Loucy (cell line): ENCODE results near the gene KDSR.

Experiments used
- H2AFZ ChIP-seq: fragments of 200-600 bp; sonication (generic); 2 replicates; pipeline ENCODE4 v1.6.0; 2016; ENCODE audit warnings: antibody characterized with exemption, mild to moderate bottlenecking, low read length, moderate library complexity
- H3F3A ChIP-seq: fragments of 200-600 bp; 2 replicates; pipeline ENCODE4 v1.6.0; 2016; ENCODE audit warnings: antibody characterized with exemption, low read depth, mild to moderate bottlenecking
- H3K27me3 ChIP-seq: fragments of 200-600 bp; sonication (generic); 2 replicates; pipeline ENCODE4 v1.6.1; 2014; ENCODE audit warnings: low read length, mild to moderate bottlenecking; ENCODE audit not compliant: insufficient read depth, poor library complexity, severe bottlenecking
- H3K36me3 ChIP-seq: fragments of 200-600 bp; sonication (generic); 2 replicates; pipeline ENCODE4 v1.6.1; 2016; ENCODE audit warnings: low read length; ENCODE audit not compliant: insufficient read depth
- H3K4me1 ChIP-seq: fragments of 200-600 bp; sonication (generic); 2 replicates; pipeline ENCODE4 v1.5.1; 2014; ENCODE audit warnings: low read length, mild to moderate bottlenecking; ENCODE audit not compliant: insufficient read depth, poor library complexity, severe bottlenecking
- H3K4me2 ChIP-seq: fragments of 200-600 bp; sonication (generic); 2 replicates; pipeline ENCODE4 v1.6.0; 2014; ENCODE audit warnings: antibody characterized with exemption, low read length, low read depth, mild to moderate bottlenecking; ENCODE audit not compliant: poor library complexity, severe bottlenecking
- H3K4me3 ChIP-seq: fragments of 200-600 bp; sonication (generic); 2 replicates; pipeline ENCODE4 v1.5.1; 2014; ENCODE audit warnings: low read length, mild to moderate bottlenecking, mixed read lengths; ENCODE audit not compliant: poor library complexity, severe bottlenecking
- H3K79me2 ChIP-seq: fragments of 200-600 bp; sonication (generic); 2 replicates; pipeline ENCODE4 v1.6.1; 2014; ENCODE audit warnings: low read length; ENCODE audit not compliant: insufficient read depth
- H3K9ac ChIP-seq: fragments of 200-600 bp; sonication (generic); 2 replicates; pipeline ENCODE4 v1.6.0; 2014; ENCODE audit warnings: mild to moderate bottlenecking, low read depth, low read length, moderate library complexity; ENCODE audit not compliant: poor library complexity, severe bottlenecking
- H3K9me2 ChIP-seq: fragments of 200-600 bp; sonication (generic); replicated peaks from 2 replicates; pipeline ENCODE4 v1.6.1; 2016; ENCODE audit warnings: low read depth, low read length, mixed read lengths
- H3K9me3 ChIP-seq: fragments of 200-600 bp; sonication (generic); 2 replicates; pipeline ENCODE4 v1.6.1; 2014; ENCODE audit warnings: mild to moderate bottlenecking, antibody characterized with exemption, low read length, low read depth; ENCODE audit not compliant: insufficient read depth
- H4K20me1 ChIP-seq: fragments of 200-600 bp; sonication (generic); 2 replicates; pipeline ENCODE4 v1.6.0; 2014; ENCODE audit warnings: antibody characterized with exemption, low read length, mild to moderate bottlenecking; ENCODE audit not compliant: insufficient read depth, poor library complexity, severe bottlenecking
- CTCF ChIP-seq: fragments of 200-600 bp; sonication (generic); conservative IDR thresholded peaks from 2 replicates; pipeline ENCODE4 v1.5.1; 2014; ENCODE audit warnings: mild to moderate bottlenecking, antibody characterized with exemption, low read length
- EZH2phosphoT487 ChIP-seq: fragments of 200-600 bp; IDR thresholded peaks from 2 replicates; pipeline ENCODE4 v1.6.1; 2018; ENCODE audit warnings: antibody characterized with exemption, mild to moderate bottlenecking, moderate library complexity, borderline replicate concordance

The KDSR gene

GRCh38 chr18:63348508-63349136, 18.4 kb downstream of the KDSR start:
- no peaks in the 10 kb centered on the region for H4K20me1 ChIP-seq
- no peaks in the 10 kb centered on the region for H3K27me3 ChIP-seq
- H3K4me3 ChIP-seq = no peak overlapping the region
- no peaks in the 10 kb centered on the region for H3K9me3 ChIP-seq
- H3K9ac ChIP-seq = no peak overlapping the region
- H3K4me1 ChIP-seq = no peaks in the 10 kb centered on the region
- no peaks in the 10 kb centered on the region for H3K79me2 ChIP-seq
- no peaks in the 10 kb centered on the region for H3F3A ChIP-seq
- no peak overlapping the region for H2AFZ ChIP-seq
- H3K36me3 ChIP-seq = peaks cover 31% of the 10 kb centered on the region; the same call in 1 of the 2 replicates
- TF ChIP-seq EZH2phosphoT487 = no peak
- TF ChIP-seq CTCF = no peak
- no peaks in the 10 kb centered on the region for H3K9me2 ChIP-seq
- H3K4me2 ChIP-seq = no peak overlapping the region

GRCh38 chr18:63346480-63347183, 20.4 kb downstream of the KDSR start:
- H3K4me1 ChIP-seq = no peaks in the 10 kb centered on the region
- H3F3A ChIP-seq = no peaks in the 10 kb centered on the region
- H2AFZ ChIP-seq = no peak overlapping the region
- no peak overlapping the region for H3K4me2 ChIP-seq
- H3K9me2 ChIP-seq = no peaks in the 10 kb centered on the region
- H3K27me3 ChIP-seq = no peaks in the 10 kb centered on the region
- H3K79me2 ChIP-seq = no peaks in the 10 kb centered on the region
- H3K36me3 ChIP-seq = peaks cover 35% of the 10 kb centered on the region; the same call in 1 of the 2 replicates
- no peaks in the 10 kb centered on the region for H4K20me1 ChIP-seq
- TF ChIP-seq CTCF (no peak), EZH2phosphoT487 (no peak)
- H3K4me3 ChIP-seq = no peak overlapping the region
- no peak overlapping the region for H3K9ac ChIP-seq
- H3K9me3 ChIP-seq = no peaks in the 10 kb centered on the region

GRCh38 chr18:63346031-63346430, 21.0 kb downstream of the KDSR start:
- no peak overlapping the region for H2AFZ ChIP-seq
- H3K4me2 ChIP-seq = no peak overlapping the region
- TF ChIP-seq EZH2phosphoT487 (no peak), CTCF (no peak)
- no peak overlapping the region for H3K9ac ChIP-seq
- H3K9me2 ChIP-seq = no peaks in the 10 kb centered on the region
- no peaks in the 10 kb centered on the region for H3K79me2 ChIP-seq
- H3K9me3 ChIP-seq = no peaks in the 10 kb centered on the region
- H4K20me1 ChIP-seq = no peaks in the 10 kb centered on the region
- peaks cover 31% of the 10 kb centered on the region; the same call in 1 of the 2 replicates for H3K36me3 ChIP-seq
- no peaks in the 10 kb centered on the region for H3K4me1 ChIP-seq
- H3F3A ChIP-seq = no peaks in the 10 kb centered on the region
- no peaks in the 10 kb centered on the region for H3K27me3 ChIP-seq
- H3K4me3 ChIP-seq = no peak overlapping the region
